ENCODE measurements around the gene OLFM1.

DNA sequence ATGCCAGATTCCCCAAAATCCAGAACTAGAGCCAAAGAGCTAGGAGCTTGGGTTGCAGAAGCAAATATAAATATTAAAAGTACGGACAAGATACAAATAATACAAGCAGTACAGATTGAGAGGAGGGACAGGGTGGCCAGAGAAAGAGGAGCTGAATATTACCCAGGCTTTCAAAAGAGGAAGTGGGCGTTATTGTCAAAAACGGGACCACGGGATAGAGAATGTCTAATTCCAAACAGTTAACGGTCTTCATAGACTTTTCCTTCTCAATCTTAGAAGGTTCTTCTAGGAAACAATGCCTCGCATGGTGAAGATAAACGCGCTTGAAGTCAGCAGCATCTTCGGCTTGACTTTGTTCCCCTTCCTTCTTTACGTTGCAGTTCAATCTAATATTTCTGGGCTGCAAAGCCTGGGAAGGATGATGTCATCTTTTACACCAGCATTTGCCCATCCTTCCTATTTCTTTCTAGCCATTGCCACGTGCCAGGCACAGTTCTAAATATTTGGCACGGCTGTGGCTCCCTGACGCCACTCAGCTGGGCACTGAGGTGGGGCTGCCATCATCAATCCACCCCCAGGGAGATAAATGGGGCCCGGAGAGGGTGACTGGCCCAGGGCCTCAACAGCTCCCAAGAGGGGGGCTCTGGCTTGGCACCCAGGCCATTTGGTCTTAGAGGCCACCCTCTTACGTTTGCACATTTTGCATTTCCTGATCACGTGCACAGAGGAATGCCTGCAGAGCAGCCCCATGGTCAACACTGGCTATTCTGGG lies 16.3 kb upstream of the OLFM1 start:
- TF ChIP-seq EZH2 (IDR thresholded peaks at IDR 0.05) (no peak), POLR2AphosphoS5 (IDR thresholded peaks at IDR 0.05; ENCODE audit: borderline replicate concordance, low read depth, low read length) (no peak)

All from SK-N-MC (cell line).